GM23248 (cell line): Measurements from ENCODE around the gene CLEC3B. TPM values are rescaled to one million over a fixed set of nuclear protein-coding genes. Genes with fewer than 3 reads are reported as not detected.

Experiments used
- DNase-seq: peaks from one replicate; pipeline ENCODE4 v3.0.0-alpha.2; 2015
- H2AFZ ChIP-seq: fragments of 200-600 bp; sonication (generic); 2 replicates; pipeline ENCODE4 v1.6.1; 2016; ENCODE audit warnings: antibody characterized with exemption
- H3F3A ChIP-seq: fragments of 200-600 bp; sonication (generic); 2 replicates; pipeline ENCODE4 v1.6.1; 2016; ENCODE audit warnings: mild to moderate bottlenecking, antibody characterized with exemption, mixed run types; ENCODE audit not compliant: insufficient read depth
- H3K27ac ChIP-seq: fragments of 200-600 bp; sonication (generic); 2 replicates; pipeline ENCODE4 v1.5.1; 2016; ENCODE audit warnings: mild to moderate bottlenecking
- H3K27me3 ChIP-seq: fragments of 200-600 bp; sonication (generic); replicated peaks from 2 replicates; pipeline ENCODE4 v1.6.1; 2016; ENCODE audit warnings: mild to moderate bottlenecking; ENCODE audit not compliant: insufficient read depth
- H3K36me3 ChIP-seq: fragments of 200-600 bp; sonication (generic); 2 replicates; pipeline ENCODE4 v1.6.1; 2016; ENCODE audit warnings: low read depth, mild to moderate bottlenecking
- H3K4me1 ChIP-seq: fragments of 200-600 bp; sonication (generic); 2 replicates; pipeline ENCODE4 v1.6.1; 2016; ENCODE audit warnings: mild to moderate bottlenecking; ENCODE audit not compliant: insufficient read depth
- H3K4me2 ChIP-seq: fragments of 200-600 bp; sonication (generic); one replicate; pipeline ENCODE4 v1.6.1; 2016; ENCODE audit warnings: mild to moderate bottlenecking; ENCODE audit not compliant: unreplicated experiment
- H3K4me3 ChIP-seq: fragments of 200-600 bp; sonication (generic); 2 replicates; pipeline ENCODE4 v1.5.1; 2016; ENCODE audit warnings: mild to moderate bottlenecking
- H3K79me2 ChIP-seq: fragments of 200-600 bp; sonication (generic); 2 replicates; pipeline ENCODE4 v1.6.1; 2016; ENCODE audit warnings: mild to moderate bottlenecking; ENCODE audit not compliant: insufficient read depth
- H3K9ac ChIP-seq: fragments of 200-600 bp; sonication (generic); 2 replicates; pipeline ENCODE4 v1.6.1; 2016; ENCODE audit warnings: mild to moderate bottlenecking
- H3K9me2 ChIP-seq: fragments of 200-600 bp; sonication (generic); 2 replicates; pipeline ENCODE4 v1.6.1; 2016; ENCODE audit warnings: mixed run types, mild to moderate bottlenecking, moderate library complexity; ENCODE audit not compliant: insufficient read depth
- H3K9me3 ChIP-seq: fragments of 200-600 bp; sonication (generic); one replicate; pipeline ENCODE4 v1.6.1; 2017; ENCODE audit warnings: low read depth
- H4K20me1 ChIP-seq: fragments of 200-600 bp; sonication (generic); 2 replicates; pipeline ENCODE4 v1.6.0; 2016; ENCODE audit not compliant: insufficient read depth
- EZH2 ChIP-seq: fragments of 200-600 bp; sonication (generic); IDR thresholded peaks from 2 replicates; pipeline ENCODE4 v1.6.1; 2018; ENCODE audit warnings: antibody characterized with exemption, mild to moderate bottlenecking; ENCODE audit not compliant: insufficient read depth, poor library complexity, severe bottlenecking
- EZH2phosphoT487 ChIP-seq: fragments of 200-600 bp; sonication (generic); IDR thresholded peaks from 2 replicates; pipeline ENCODE4 v1.6.1; 2018; ENCODE audit warnings: antibody characterized with exemption, moderate library complexity, mild to moderate bottlenecking, low read depth; ENCODE audit not compliant: insufficient read depth
- WGBS, 2 experiments: methylation state at CpG; one replicate each; pipeline ENCODE4 v1.1.6; 2015 to 2017; ENCODE audit warnings: low lambda C conversion rate in 2 of 2, low coverage in 1 of 2; ENCODE audit errors: missing lambda C conversion rate in 2 of 2; 5-methylcytosine and 5-hydroxymethylcytosine counted together
- in situ Hi-C: fragments of 300-500 bp; cut with MboI; formaldehyde crosslinking; loops from 2 replicates; pipeline ENCODE4 v1.15.0; 2020
- polyA plus RNA-seq: library from polyadenylated mRNA; unstranded; fragments of >200 nt; fragmentation: Nextera tagmentation; extraction: Ambion mirVana; gene quantifications from 2 replicates; pipeline ENCODE4 v1.2.1, GENCODE V29; 2016
- total RNA-seq: library from RNA; depleted of rRNA; stranded (reverse); fragments of >200 nt; shearing (Covaris generic); gene quantifications from 2 replicates; pipeline ENCODE4 v1.2.3, GENCODE V29; 2014

CLEC3B gene
- total and polyA plus RNA-seq, 2 experiments from 2014 or later, result 45.4 to 48.8 TPM

DNA sequence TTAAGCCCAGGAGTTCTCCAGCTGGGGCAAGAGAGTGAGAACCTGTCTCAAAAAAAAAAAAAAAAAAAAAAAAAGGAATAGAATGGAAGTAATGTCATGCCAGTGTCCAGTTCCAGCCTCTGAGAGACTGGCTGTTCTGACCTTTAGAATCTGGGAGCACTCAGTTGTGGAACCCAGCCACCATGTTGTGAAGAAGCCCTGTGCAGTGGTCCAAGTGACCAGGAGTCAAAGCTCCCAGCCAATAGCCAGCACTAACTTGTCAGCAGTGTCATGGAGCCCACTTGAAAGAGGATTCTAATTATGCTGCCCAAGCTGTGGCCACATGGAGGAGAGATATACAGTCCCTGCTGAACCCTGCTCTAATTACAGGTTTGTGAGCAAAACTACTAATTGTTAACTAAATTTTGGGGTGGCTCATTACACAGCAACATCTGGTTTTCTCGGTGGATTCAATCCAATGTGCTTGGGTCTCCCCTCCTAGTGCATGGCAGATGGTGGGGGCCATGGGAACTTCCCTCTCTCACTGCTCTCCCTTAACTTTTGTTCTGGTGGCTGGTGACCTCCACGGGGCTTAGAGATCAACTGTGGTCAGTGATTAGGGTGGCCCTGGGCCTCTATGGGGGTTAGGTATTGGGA, 55.5 kb downstream of the CLEC3B start:
- Histone ChIP-seq H2AFZ (no peak overlapping the region), H3F3A (peaks cover 20% of the 10 kb centered on the region), H3K4me3 (no peak overlapping the region), H3K36me3 (no peaks in the 10 kb centered on the region), H3K9ac (no peak overlapping the region), H3K4me2 (no peak overlapping the region), H3K4me1 (peaks cover 18% of the 10 kb centered on the region), H3K27ac (no peak overlapping the region), H3K27me3 (no peaks in the 10 kb centered on the region), H4K20me1 (no peaks in the 10 kb centered on the region), H3K9me3 (no peaks in the 10 kb centered on the region), H3K79me2 (no peaks in the 10 kb centered on the region), H3K9me2 (no peaks in the 10 kb centered on the region)
- TF ChIP-seq EZH2, result no peak
- no peak for TF ChIP-seq EZH2phosphoT487
- 31 to 37% methylated on average over 2 of the region's 2 CpGs for WGBS, 2 experiments
- in situ Hi-C loops, result no loop called here
- no peak for DNase-seq

DNA sequence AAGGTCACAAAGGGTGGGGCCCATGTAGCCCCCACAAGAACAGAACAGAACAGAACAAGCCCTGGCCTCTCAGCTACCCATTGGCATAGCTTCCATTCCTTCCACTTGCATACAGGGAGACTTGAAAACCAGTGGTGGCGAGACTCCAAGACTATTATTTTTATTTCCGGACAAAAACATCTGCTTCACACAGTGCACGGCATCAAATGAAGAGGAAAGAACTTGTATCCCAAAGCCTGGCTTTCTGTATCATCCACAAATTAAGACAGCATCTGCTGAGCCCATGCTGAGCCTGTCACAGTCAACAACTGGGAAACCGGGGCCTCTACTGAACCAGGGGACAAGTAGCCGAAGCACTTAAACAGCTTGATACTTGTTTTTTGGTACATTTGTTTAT, 56.0 kb downstream of the CLEC3B start:
- Histone ChIP-seq H3F3A (peaks cover 20% of the 10 kb centered on the region), H3K4me1 (peaks cover 18% of the 10 kb centered on the region), H3K9ac (no peak overlapping the region), H3K27me3 (no peaks in the 10 kb centered on the region), H3K79me2 (no peaks in the 10 kb centered on the region), H3K36me3 (no peaks in the 10 kb centered on the region), H3K4me2 (no peak overlapping the region), H3K9me2 (no peaks in the 10 kb centered on the region), H3K4me3 (no peak overlapping the region), H2AFZ (no peak overlapping the region), H4K20me1 (no peaks in the 10 kb centered on the region), H3K27ac (no peak overlapping the region), H3K9me3 (no peaks in the 10 kb centered on the region)
- 52 to 56% methylated on average over 5 of the region's 5 CpGs for WGBS, 2 experiments
- TF ChIP-seq EZH2phosphoT487 (no peak), EZH2 (no peak)
- DNase-seq, result peak; percentile 42
- in situ Hi-C loops, result no loop called here

GRCh38 chr3:45083023-45083422, 56.9 kb downstream of the CLEC3B start:
- WGBS, 2 experiments, result 94 to 97% methylated on average over 6 of the region's 6 CpGs
- in situ Hi-C loops, result no loop called here
- TF ChIP-seq EZH2phosphoT487 (no peak), EZH2 (no peak)

GRCh38 chr3:45084361-45084760, 58.3 kb downstream of the CLEC3B start:
- no peak overlapping the region for H3K4me2 ChIP-seq
- no peaks in the 10 kb centered on the region for H3K9me2 ChIP-seq
- H3K9me3 ChIP-seq, result no peaks in the 10 kb centered on the region
- DNase-seq, result no peak
- H3K4me3 ChIP-seq, result no peak overlapping the region
- no peaks in the 10 kb centered on the region for H3K36me3 ChIP-seq
- H4K20me1 ChIP-seq, result no peaks in the 10 kb centered on the region
- no peak overlapping the region for H3K27ac ChIP-seq
- no peak overlapping the region for H2AFZ ChIP-seq
- in situ Hi-C loops, result no loop called here
- H3K27me3 ChIP-seq, result no peaks in the 10 kb centered on the region
- WGBS, 2 experiments, result 93 to 100% methylated on average over 1 of the region's 1 CpG
- TF ChIP-seq EZH2, result no peak
- no peak for TF ChIP-seq EZH2phosphoT487
- no peaks in the 10 kb centered on the region for H3K79me2 ChIP-seq
- peaks cover 20% of the 10 kb centered on the region for H3F3A ChIP-seq
- H3K4me1 ChIP-seq, result peaks cover 18% of the 10 kb centered on the region
- no peak overlapping the region for H3K9ac ChIP-seq

More at GRCh38 chr3:45083023-45083422, 56.9 kb downstream of the CLEC3B start:
- Histone ChIP-seq H2AFZ (no peak overlapping the region), H3K4me1 (peaks cover 18% of the 10 kb centered on the region), H3K4me2 (no peak overlapping the region), H3K79me2 (no peaks in the 10 kb centered on the region), H3K27ac (no peak overlapping the region), H3K27me3 (no peaks in the 10 kb centered on the region), H3F3A (peaks cover 20% of the 10 kb centered on the region), H3K9me3 (no peaks in the 10 kb centered on the region), H3K9me2 (no peaks in the 10 kb centered on the region), H3K4me3 (no peak overlapping the region), H3K9ac (no peak overlapping the region), H3K36me3 (no peaks in the 10 kb centered on the region), H4K20me1 (no peaks in the 10 kb centered on the region)
- DNase-seq, result no peak
